T-helper 1 cell treated with Interleukin-12 subunit alpha and Interleukin-12 subunit beta and Interleukin-4 antibody, amounts not matched to agents 30 μg/mL and 1 μg/mL, for 36 hours (primary cell): ENCODE results near the gene REELD1.

Experiments
- H3K27ac Mint-ChIP-seq: one replicate; pipeline ENCODE4 v1.8.0; 2021; ENCODE audit warnings: mild to moderate bottlenecking, mixed read lengths
- H3K27me3 Mint-ChIP-seq: one replicate; pipeline ENCODE4 v1.8.0; 2021; ENCODE audit warnings: low read depth, mixed read lengths
- H3K36me3 Mint-ChIP-seq: one replicate; pipeline ENCODE4 v1.8.0; 2021; ENCODE audit warnings: low read depth, mixed read lengths
- H3K4me1 Mint-ChIP-seq: one replicate; pipeline ENCODE4 v1.8.0; 2021; ENCODE audit warnings: low read depth, mixed read lengths
- H3K4me3 Mint-ChIP-seq: one replicate; pipeline ENCODE4 v1.8.0; 2021; ENCODE audit warnings: mild to moderate bottlenecking, moderate library complexity, mixed read lengths
- H3K9me3 Mint-ChIP-seq: one replicate; pipeline ENCODE4 v1.8.0; 2021; ENCODE audit warnings: mixed read lengths

The REELD1 gene

GRCh38 chr4:146265950-146266490 lies 51.7 kb downstream of the REELD1 start:
- H3K4me3 Mint-ChIP-seq, result no peak overlapping the region
- H3K27me3 Mint-ChIP-seq, result no peaks in the 10 kb centered on the region
- H3K9me3 Mint-ChIP-seq, result no peaks in the 10 kb centered on the region
- no peak overlapping the region for H3K27ac Mint-ChIP-seq
- H3K4me1 Mint-ChIP-seq, result no peaks in the 10 kb centered on the region
- H3K36me3 Mint-ChIP-seq, result no peaks in the 10 kb centered on the region

GRCh38 chr4:146267826-146268225 lies 53.5 kb downstream of the REELD1 start:
- H3K36me3 Mint-ChIP-seq, result no peaks in the 10 kb centered on the region
- no peaks in the 10 kb centered on the region for H3K4me1 Mint-ChIP-seq
- no peak overlapping the region for H3K4me3 Mint-ChIP-seq
- no peak overlapping the region for H3K27ac Mint-ChIP-seq
- H3K27me3 Mint-ChIP-seq, result no peaks in the 10 kb centered on the region
- H3K9me3 Mint-ChIP-seq, result no peaks in the 10 kb centered on the region

GRCh38 chr4:146269228-146269653 lies 54.9 kb downstream of the REELD1 start:
- H3K4me3 Mint-ChIP-seq, result no peak overlapping the region
- H3K27ac Mint-ChIP-seq, result no peak overlapping the region
- H3K36me3 Mint-ChIP-seq, result no peaks in the 10 kb centered on the region
- H3K4me1 Mint-ChIP-seq, result no peaks in the 10 kb centered on the region
- no peaks in the 10 kb centered on the region for H3K9me3 Mint-ChIP-seq
- H3K27me3 Mint-ChIP-seq, result no peaks in the 10 kb centered on the region

- Mint-ChIP-seq H3K27ac (no peak overlapping the region), H3K36me3 (no peaks in the 10 kb centered on the region), H3K4me1 (no peaks in the 10 kb centered on the region)
Observed at GRCh38 chr4:146271466-146271865, 57.1 kb downstream of the REELD1 start.

GRCh38 chr4:146273204-146273901 lies 59.0 kb downstream of the REELD1 start:
- Mint-ChIP-seq H3K4me3 (no peak overlapping the region), H3K36me3 (peaks cover 2% of the 10 kb centered on the region), H3K9me3 (no peaks in the 10 kb centered on the region), H3K27ac (no peak overlapping the region), H3K4me1 (no peaks in the 10 kb centered on the region), H3K27me3 (no peaks in the 10 kb centered on the region)

More at GRCh38 chr4:146271466-146271865, 57.1 kb downstream of the REELD1 start:
- no peak overlapping the region for H3K4me3 Mint-ChIP-seq
- no peaks in the 10 kb centered on the region for H3K27me3 Mint-ChIP-seq
- H3K9me3 Mint-ChIP-seq, result no peaks in the 10 kb centered on the region

- Mint-ChIP-seq H3K27me3 (no peaks in the 10 kb centered on the region), H3K4me3 (no peak overlapping the region), H3K9me3 (no peaks in the 10 kb centered on the region), H3K27ac (no peak overlapping the region), H3K4me1 (no peaks in the 10 kb centered on the region), H3K36me3 (peaks cover 2% of the 10 kb centered on the region)
Observed at GRCh38 chr4:146274774-146275173, 60.4 kb downstream of the REELD1 start.

- Mint-ChIP-seq H3K4me1 (no peaks in the 10 kb centered on the region), H3K9me3 (no peaks in the 10 kb centered on the region), H3K27ac (no peak overlapping the region)
Observed at GRCh38 chr4:146275370-146275769, 61.0 kb downstream of the REELD1 start.

GRCh38 chr4:146278986-146279385 lies 64.6 kb downstream of the REELD1 start:
- H3K27ac Mint-ChIP-seq, result no peak overlapping the region
- no peaks in the 10 kb centered on the region for H3K4me1 Mint-ChIP-seq
- H3K36me3 Mint-ChIP-seq, result peaks cover 10% of the 10 kb centered on the region
- no peaks in the 10 kb centered on the region for H3K9me3 Mint-ChIP-seq
- H3K27me3 Mint-ChIP-seq, result no peaks in the 10 kb centered on the region
- H3K4me3 Mint-ChIP-seq, result no peak overlapping the region

More at GRCh38 chr4:146275370-146275769, 61.0 kb downstream of the REELD1 start:
- Mint-ChIP-seq H3K36me3 (peaks cover 2% of the 10 kb centered on the region), H3K4me3 (no peak overlapping the region), H3K27me3 (no peaks in the 10 kb centered on the region)
